GM21619 (cell line): Measurements from ENCODE around the gene ZNF358.

ENCODE experiments used
- ATAC-seq: cut with Tn5 transposase; IDR thresholded peaks from one replicate; pipeline ENCODE4 v1.9.1; 2021; ENCODE audit not compliant: unreplicated experiment

Gene ZNF358

DNA sequence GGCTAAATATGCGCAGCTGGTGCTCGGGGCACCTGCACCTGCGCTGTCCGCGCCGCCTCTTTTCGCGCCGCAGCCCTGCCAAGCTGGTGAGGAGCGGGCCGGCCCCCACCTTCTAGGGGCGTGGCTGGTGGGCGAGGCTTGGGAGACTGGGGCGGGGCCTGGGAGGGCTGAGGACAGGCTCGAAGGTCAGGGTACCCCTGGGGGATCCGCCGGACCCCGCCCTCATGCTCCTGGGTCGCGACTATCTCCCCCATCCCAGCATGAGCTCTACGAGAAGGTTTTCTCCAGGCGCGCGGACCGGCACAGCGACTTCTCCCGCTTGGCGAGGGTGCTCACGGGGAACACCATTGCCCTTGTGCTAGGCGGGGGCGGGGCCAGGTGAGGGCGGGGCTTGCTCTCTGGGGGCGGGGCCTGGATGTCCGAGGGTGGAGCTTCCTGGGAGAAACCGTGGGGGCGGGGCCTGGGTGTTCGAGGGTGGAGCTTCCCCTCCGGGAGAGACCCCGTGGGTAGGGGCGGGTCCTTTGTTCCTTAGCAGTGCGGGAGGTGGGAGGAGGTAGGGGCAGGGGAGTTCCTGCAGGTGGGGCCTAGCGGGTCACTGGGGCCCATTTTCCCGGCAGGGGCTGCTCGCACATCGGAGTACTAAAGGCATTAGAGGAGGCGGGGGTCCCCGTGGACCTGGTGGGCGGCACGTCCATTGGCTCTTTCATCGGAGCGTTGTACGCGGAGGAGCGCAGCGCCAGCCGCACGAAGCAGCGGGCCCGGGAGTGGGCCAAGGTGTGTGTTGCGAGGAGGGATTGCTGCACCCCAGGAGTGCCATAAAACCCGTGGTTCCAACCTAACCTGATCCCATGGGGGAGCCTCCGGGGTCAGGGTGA lies 39.3 kb downstream of the ZNF358 start:
- ATAC-seq: no peak

GRCh38 chr19:7556696-7557315 lies 40.9 kb downstream of the ZNF358 start:
- ATAC-seq: no peak

GRCh38 chr19:7558667-7559066 lies 42.8 kb downstream of the ZNF358 start:
- no peak for ATAC-seq

GRCh38 chr19:7559102-7559501 lies 43.2 kb downstream of the ZNF358 start:
- no peak for ATAC-seq

DNA sequence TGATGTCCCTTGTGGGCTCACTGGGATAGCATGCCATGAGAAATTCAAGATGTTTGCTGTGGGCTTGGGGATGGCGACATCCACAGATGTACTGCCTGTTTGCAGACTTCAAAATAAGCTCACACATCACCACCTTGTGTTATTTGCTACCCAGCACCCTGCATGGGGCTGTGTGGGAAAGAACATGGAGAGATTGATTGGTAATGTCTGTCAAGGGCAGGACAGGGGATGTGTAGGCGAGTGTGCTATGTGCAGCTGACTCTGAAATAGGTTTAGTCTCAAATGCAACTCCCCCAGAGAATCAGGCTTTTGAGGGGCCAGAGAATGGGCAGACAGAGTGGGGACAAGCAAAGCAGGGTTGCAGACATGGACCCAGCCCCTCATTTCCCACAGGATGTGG lies 44.4 kb downstream of the ZNF358 start:
- ATAC-seq: no peak

DNA sequence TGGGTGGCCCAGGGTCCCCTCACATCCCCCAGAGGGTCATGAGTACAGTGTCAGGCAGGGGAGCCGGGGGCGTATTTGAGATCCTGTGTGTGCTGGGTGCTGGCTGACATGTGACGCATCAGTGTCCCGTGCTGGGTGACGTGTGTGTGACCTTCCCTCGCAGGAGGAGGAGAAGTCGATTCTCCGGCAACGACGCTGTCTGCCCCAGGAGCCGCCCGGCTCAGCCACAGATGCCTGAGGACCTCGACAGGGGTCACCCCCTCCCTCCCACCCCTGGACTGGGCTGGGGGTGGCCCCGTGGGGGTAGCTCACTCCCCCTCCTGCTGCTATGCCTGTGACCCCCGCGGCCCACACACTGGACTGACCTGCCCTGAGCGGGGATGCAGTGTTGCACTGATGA lies 45.4 kb downstream of the ZNF358 start:
- ATAC-seq: no peak

DNA sequence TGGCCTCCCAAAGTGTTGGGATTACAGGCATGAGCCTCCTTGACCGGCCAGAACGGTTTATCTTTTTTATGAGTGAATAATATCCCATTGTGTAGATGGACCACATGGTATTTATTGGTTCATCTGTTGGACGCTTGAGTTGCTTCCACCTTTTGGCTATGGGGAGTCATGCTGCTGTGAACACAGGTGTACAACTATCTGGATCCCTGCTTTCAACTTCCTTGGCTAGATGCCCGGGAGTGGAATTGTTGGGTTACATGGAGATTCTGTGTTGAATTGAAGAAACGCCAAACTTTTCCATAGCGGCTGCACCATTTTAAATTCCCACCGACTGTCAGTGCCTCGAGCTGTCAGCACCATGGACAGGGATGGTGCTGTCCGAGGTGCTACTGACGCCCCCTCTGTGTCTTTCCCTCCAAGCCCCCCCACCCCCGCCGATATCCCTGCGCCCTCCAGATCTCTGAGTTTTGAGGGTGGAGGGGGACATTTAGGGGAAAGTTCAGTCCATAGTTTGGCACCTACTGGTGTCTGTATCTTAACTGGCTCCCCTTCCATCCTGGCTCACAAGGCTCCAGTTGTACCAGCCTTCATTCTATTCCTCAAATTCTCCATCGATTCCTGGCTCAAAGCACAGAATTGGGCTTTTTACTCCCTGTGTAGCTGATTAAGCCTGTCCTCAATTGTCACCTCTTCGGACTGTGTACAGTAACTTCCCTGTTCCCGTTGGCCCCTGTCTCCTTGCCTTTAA lies 46.9 kb downstream of the ZNF358 start:
- ATAC-seq: no peak

DNA sequence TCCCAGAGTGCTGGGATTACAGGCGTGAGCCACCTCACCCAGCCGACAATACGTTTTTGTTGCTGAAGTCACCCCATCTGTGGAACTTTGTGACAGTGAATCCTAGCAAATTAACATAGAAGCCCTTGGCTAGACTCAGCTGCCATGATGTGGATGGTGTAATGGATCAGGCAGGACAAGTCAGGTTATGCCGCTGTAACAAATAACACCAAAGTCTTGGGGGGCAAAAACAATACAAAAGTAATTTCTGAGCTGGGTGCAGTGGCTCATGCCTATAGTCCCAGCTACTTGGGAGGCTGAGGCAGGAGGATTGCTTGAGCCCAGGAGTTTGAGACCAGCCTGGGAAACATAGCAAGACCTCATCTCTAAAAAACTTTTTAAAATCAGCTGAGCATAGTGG lies 49.0 kb downstream of the ZNF358 start:
- no peak for ATAC-seq

DNA sequence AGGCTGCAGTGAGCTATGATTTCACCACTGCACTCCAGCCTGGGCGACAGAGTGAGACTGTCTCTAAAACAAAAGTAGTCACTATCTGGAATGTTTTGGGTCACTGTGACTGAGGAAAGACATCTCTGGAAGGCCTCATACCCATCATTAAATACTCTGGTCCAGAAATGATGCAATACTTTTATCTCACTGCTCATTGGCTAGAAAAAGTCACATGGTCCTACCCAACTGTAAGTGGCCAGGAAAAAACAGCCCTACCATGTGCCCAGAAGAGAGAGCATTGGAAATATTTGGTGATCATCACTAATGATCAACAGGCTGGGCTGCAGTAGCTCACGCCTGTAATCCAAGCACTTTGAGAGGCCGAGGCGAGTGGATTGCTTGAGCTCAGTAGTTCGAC lies 49.4 kb downstream of the ZNF358 start:
- no peak for ATAC-seq
